ENCODE results near the gene TADA3. TPM values are rescaled to one million over a fixed set of nuclear protein-coding genes. Genes with fewer than 3 reads are reported as not detected.

The TADA3 gene
- total and polyA plus RNA-seq, 2 of the 4 experiments (the other 2 are of a cell fraction) = 68.0 to 83.0 TPM

GRCh38 chr3:9787714-9788113 is 4.6 kb downstream of the TADA3 start:
- peaks cover 9% of the 10 kb centered on the region for H3K4me1 ChIP-seq (ENCODE audit: control insufficient read depth, insufficient read depth, low read length)
- H2BK15ac ChIP-seq (ENCODE audit: low read depth, low read length) = no peak overlapping the region
- dilution Hi-C loops (cut with HindIII; ENCODE audit: low sequenced_read_pairs, unreplicated experiment) (no loop called here), in situ Hi-C loops (cut with MboI; ENCODE audit: low sequenced_read_pairs) (no loop called here), intact Hi-C loops (cut with micrococcal nuclease) (no loop called here)
- H3K9me1 ChIP-seq (ENCODE audit: insufficient read depth, low read length) = peaks cover 15% of the 10 kb centered on the region
- no peak overlapping the region for H3K56ac ChIP-seq (ENCODE audit: extremely low read depth, insufficient read depth, low read length)
- 0 out of 2 replicates have a peak, but pooled peaks cover 1% of the 10 kb centered on the region for H4K20me1 ChIP-seq (ENCODE audit: insufficient read depth, low read length)
- H2AK5ac ChIP-seq (ENCODE audit: low read depth, low read length) = no peak overlapping the region
- DNase-seq = peak; percentile 55
- H3K4ac ChIP-seq (ENCODE audit: low read depth, low read length) = no peak overlapping the region
- no peaks in the 10 kb centered on the region for H3K27me3 ChIP-seq (ENCODE audit: control insufficient read depth, insufficient read depth, low read length)
- no peak for TF ChIP-seq RFX5 (IDR thresholded peaks at IDR 0.05; ENCODE audit: low read depth, low read length)
- no peak for TF ChIP-seq MAZ (IDR thresholded peaks at IDR 0.05; ENCODE audit: borderline replicate concordance, low read depth, low read length)
- no peak for TF ChIP-seq POLR2A (IDR thresholded peaks at IDR 0.05; ENCODE audit: low read depth, low read length)
- TF ChIP-seq SMC3 (IDR thresholded peaks at IDR 0.05; ENCODE audit: low read depth, low read length) = no peak
- TF ChIP-seq MAFK (IDR thresholded peaks at IDR 0.05; ENCODE audit: low read depth, low read length) = no peak
- no peak for TF ChIP-seq RCOR1 (IDR thresholded peaks at IDR 0.05; ENCODE audit: insufficient replicate concordance, low read length)
- no peak for TF ChIP-seq ELK1 (IDR thresholded peaks at IDR 0.05; ENCODE audit: borderline replicate concordance, low read depth, low read length)
- no peak for TF ChIP-seq FOS (IDR thresholded peaks at IDR 0.05; ENCODE audit: low read depth, low read length)
- TF ChIP-seq NFE2L2 (IDR thresholded peaks at IDR 0.05; ENCODE audit: low read depth, low read length) = no peak
- no peak for TF ChIP-seq RAD21 (IDR thresholded peaks at IDR 0.05; ENCODE audit: low read length)
- TF ChIP-seq BHLHE40 (IDR thresholded peaks at IDR 0.05; ENCODE audit: low read depth, low read length) = no peak
- TF ChIP-seq MXI1 (IDR thresholded peaks at IDR 0.05; ENCODE audit: borderline replicate concordance, low read depth, low read length) = no peak
- no peak for TF ChIP-seq CHD1 (IDR thresholded peaks at IDR 0.05; ENCODE audit: low read depth, low read length)
- no peak for TF ChIP-seq CEBPB (IDR thresholded peaks at IDR 0.05; ENCODE audit: low read depth, low read length)
- TF ChIP-seq USF2 (IDR thresholded peaks at IDR 0.05; ENCODE audit: low read depth, low read length) = no peak
- TF ChIP-seq CTCF (conservative IDR thresholded peaks at IDR 0.05; ENCODE audit: low read depth, low read length) = no peak
- H3K4me3 ChIP-seq (ENCODE audit: insufficient read depth, low read depth, low read length) = no peak overlapping the region
- H2BK20ac ChIP-seq (ENCODE audit: low read depth, low read length) = no peak overlapping the region
- H2BK120ac ChIP-seq (ENCODE audit: low read depth, low read length) = no peak overlapping the region
- no peak overlapping the region for H3K18ac ChIP-seq (ENCODE audit: low read depth, low read length)
- 90% methylated on average over 3 of the region's 6 CpGs; no CpG with 5 or more reads in 1 of the 2 experiments for WGBS, 2 experiments (ENCODE audit: extremely low coverage in 2 of 2, insufficient read length in 1 of 2)
- no peak overlapping the region for H2BK5ac ChIP-seq (ENCODE audit: low read depth, low read length, poor library complexity, severe bottlenecking)
- no peaks in the 10 kb centered on the region for H3K9me3 ChIP-seq (ENCODE audit: control insufficient read depth, insufficient read depth, low read length)
- H3K4me2 ChIP-seq (ENCODE audit: low read depth, low read length) = no peak overlapping the region
- CTCF ChIA-PET = no interaction called here
- no peak overlapping the region for H4K5ac ChIP-seq (ENCODE audit: low read depth, low read length)
- no TSS peak for BruUV-seq (replicated peaks)
- POLR2A ChIA-PET (ENCODE audit: unreplicated experiment) = no interaction called here
- H3K9ac ChIP-seq (ENCODE audit: low read depth, low read length) = no peak overlapping the region
- no peak overlapping the region for H4K8ac ChIP-seq (ENCODE audit: low read depth in 2 of 2, low read length in 2 of 2)
- no peak for ATAC-seq (ENCODE audit: low read depth)
- H3K23ac ChIP-seq (ENCODE audit: low read depth, low read length) = no peak overlapping the region
- peaks cover 45% of the 10 kb centered on the region for H3K36me3 ChIP-seq (ENCODE audit: control insufficient read depth, insufficient read depth, low read length)
- H3K27ac ChIP-seq (ENCODE audit: insufficient read depth, low read length) = no peak overlapping the region
- peaks cover 26 to 29% of the 10 kb centered on the region in 2 experiments for H3K79me1 ChIP-seq (ENCODE audit: low read depth in 1 of 2, low read length in 2 of 2)
- peak overlapping the region; percentile 55 for H2AK9ac ChIP-seq (replicated peaks; ENCODE audit: low read depth, low read length, poor library complexity)
- H2AFZ ChIP-seq (replicated peaks; ENCODE audit: low read length, poor library complexity) = no peak overlapping the region
- H3K14ac ChIP-seq (replicated peaks; ENCODE audit: low read depth, low read length) = no peak overlapping the region
- H4K91ac ChIP-seq (ENCODE audit: insufficient read depth, low read depth, low read length) = no peak overlapping the region

Data from IMR-90 (cell line).